DLD1 (cell line): ENCODE measurements around the gene IGFLR1.
"Not testable (repeated sequence)": the region's sequence is repeated elsewhere in the genome, so short reads cannot be mapped to it uniquely, and the experiment has no call there.

Source experiments
- in situ Hi-C: cut with HindIII; loops from 2 replicates; pipeline ENCODE4 v1.10.0; 2017; ENCODE audit warnings: low sequenced_read_pairs

IGFLR1 gene

GRCh38 chr19:35712567-35713505, 29.4 kb downstream of the IGFLR1 start:
- in situ Hi-C loops: no loop called here

DNA sequence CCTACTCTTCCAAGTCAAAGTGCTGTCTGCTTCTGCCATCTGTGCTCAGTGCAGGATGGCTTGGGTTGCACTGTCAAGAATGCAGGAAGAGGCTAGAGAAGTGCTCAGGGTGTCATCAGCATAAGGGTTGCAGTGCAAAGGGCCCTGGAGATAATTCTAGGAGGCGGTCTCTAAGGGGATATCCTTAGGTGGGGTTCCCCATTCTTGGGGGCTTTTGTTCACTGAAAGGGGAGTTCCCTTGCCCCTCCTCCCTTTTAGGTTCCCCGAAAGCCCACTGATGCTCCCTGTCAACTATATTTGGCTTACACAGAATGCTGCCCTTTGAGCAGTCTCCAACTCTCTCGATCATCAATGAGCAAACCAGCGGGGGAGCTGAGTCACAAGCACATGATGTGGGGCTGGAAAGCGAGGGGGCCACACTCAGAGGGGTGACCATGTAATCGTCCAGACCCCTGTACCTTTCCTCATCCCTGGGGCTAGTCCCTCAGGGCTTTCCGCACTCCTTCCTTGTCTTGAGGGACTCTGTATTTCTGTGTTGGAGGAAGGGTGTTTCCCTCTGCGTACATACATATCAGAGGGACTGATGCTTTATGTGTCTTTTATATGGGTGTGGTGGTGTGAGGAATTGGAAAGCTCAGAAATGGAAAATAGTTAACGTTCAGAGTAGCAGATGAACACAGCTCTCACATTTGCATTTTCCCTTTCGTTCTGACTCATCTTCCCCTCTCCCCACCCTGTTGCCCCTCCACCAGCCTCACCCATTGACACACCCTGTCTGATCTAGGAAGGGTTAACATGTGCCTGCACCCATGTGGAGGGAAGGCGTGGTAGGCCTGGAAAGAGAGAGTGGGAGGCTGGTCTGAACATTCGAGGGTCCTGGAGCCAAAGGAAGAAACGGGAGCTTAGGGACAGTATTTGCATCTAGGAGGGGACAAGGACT, 31.2 kb downstream of the IGFLR1 start:
- in situ Hi-C loops: no loop called here

- in situ Hi-C loops: no loop called here
Measured at GRCh38 chr19:35708391-35708790, 33.9 kb downstream of the IGFLR1 start.

DNA sequence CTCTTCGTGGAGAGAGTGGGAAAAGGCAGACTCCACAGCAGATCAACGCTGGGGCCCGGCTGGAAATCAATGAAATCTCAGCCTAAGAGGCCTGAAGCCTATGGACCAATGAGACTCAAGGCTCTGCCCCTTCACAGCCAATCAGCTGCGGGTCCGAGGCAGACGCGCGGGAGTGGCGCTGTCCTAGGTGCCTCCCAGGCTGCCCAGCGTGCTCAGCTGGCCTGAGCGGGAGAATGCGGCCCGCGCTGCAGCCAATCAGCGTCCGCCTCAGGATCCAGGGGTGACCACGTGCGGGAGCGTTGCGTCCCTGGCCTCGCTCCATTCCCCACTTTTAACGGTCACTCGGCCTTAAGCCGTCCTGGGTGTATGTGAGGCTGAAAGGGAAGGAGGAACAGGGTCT, 38.0 kb downstream of the IGFLR1 start, which contains the start of gene ZBTB32:
TSS of gene ZBTB32 (plus strand) at position 341 of the 400 bp plus-strand sequence. CDS start 10,069 bp downstream, outside the sequence.
- in situ Hi-C loops: no loop called here

GRCh38 chr19:35703343-35703742, 38.9 kb downstream of the IGFLR1 start:
- in situ Hi-C loops: no loop called here

- in situ Hi-C loops: no loop called here
Measured at GRCh38 chr19:35702223-35703012, 39.8 kb downstream of the IGFLR1 start.

DNA sequence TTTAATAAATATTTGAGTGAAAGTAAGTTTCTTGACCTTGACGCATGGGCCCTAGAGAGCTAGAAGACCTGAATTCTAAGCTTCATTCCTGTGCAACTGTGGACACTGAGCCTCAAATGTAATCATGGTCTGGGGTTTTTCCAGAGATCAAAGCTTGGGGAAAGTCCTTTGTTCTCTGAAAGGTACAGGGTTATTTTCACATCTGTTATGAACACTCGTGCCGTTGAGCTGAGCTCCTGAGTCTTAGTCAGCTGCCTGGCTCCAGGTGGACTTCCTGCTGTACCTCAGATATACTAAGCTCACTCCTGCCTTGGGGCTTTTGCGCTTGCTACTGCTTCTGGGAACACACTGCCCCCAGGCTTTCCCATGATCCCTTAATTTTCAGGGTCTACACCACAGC, 45.4 kb downstream of the IGFLR1 start:
- in situ Hi-C loops: no loop called here

DNA sequence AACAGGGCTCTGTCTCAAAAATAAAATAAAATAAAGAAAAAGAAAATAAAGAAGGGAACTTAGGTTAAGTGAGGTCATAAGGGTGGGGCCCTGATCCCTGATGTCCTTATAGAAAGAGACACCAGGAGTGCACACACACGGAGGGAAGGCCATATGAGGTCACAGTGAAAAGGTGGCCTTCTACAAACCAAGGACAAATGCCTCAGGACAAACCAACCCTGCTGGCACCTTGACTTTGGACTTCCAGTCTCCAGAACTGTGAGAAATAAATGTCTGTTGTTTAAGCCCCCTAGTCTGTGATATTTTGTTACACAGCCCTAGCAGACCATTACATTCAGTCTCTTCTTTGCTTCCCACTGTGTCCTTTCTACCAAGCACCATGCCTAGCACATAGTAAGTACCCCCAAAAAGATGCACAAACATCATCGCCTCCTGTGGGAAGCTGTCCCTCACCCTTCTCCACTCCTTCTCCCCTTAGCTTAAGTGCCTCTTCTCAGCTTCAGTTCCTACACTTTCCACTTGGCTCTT, 46.3 kb downstream of the IGFLR1 start:
- in situ Hi-C loops: no loop called here

- in situ Hi-C loops: no loop called here
Measured at GRCh38 chr19:35693835-35694599, 48.2 kb downstream of the IGFLR1 start.

GRCh38 chr19:35693422-35693821, 48.8 kb downstream of the IGFLR1 start:
- in situ Hi-C loops: no loop called here

DNA sequence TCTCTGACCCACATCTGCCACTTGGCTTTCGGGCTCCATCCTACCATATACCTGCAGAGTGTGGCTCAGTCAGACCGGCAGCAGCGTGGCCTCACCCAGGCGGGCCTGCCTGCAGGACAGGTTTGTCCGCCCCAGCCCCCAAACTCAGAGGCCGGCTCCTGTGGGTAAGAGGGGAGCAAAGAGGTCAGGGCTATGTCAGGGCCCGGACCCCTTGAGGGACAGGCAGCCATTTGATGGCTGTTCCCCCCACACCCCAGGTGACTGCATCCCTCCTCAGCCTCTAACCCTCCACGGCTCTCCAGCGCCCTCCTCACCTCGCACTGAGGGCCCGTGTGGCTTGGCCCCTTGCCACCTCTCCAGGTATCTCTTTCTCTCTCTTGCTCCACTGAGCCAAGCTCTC, 50.2 kb downstream of the IGFLR1 start:
- in situ Hi-C loops: no loop called here

DNA sequence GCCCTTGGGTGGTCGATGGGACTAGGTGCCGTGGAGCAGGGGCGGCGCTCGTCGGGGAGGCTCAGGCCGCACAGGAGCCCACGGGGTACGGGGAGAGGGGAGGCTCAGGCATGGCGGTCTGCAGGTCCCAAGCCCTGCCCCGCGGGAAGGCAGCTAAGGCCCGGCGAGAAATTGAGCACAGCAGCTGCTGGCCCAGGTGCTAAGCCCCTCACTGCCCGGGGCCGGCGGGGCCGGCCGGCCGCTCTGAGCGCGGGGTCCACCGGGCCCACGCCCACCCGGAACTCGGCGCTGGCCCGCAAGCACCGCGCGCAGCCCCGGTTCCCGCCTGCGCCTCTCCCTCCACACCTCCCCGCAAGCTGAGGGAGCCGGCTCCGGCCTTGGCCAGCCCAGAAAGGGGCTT, 51.1 kb downstream of the IGFLR1 start:
- in situ Hi-C loops: not testable (repeated sequence)

DNA sequence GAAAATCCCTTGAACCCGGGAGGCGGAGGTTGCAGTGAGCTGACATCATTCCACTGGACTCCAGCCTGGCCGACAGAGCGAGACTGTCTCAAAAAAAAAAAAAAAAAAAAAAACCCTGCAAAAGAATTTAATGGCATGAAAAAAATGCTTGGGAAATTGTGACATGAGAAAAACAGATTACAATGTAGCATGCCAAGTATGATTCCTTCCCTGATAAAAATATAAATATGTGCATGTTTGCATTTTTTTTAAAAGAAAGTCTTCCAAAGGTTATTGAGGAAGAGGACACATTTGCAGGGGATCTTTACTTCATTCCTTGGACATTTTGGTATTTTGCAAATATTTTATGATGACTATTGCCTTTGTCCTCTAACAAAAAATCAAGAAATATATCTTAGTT, 52.4 kb downstream of the IGFLR1 start:
- in situ Hi-C loops: no loop called here
